Neural cell (in vitro differentiated cells): Measurements from ENCODE around the gene MT3. TPM values are rescaled to one million over a fixed set of nuclear protein-coding genes. Genes with fewer than 3 reads are reported as not detected.

Experiments
- H2AFZ ChIP-seq: fragments of 200-600, 300-800 bp; sonication (generic), shearing (Covaris generic); 2 replicates; pipeline ENCODE4 v1.6.0; 2014; ENCODE audit warnings: low read depth, mild to moderate bottlenecking, antibody characterized with exemption, low read length, moderate library complexity
- H3F3A ChIP-seq: fragments of 200-600 bp; shearing (Covaris generic); 2 replicates; pipeline ENCODE4 v1.6.1; 2016; ENCODE audit warnings: mild to moderate bottlenecking, moderate library complexity, mixed read lengths, antibody characterized with exemption, low read length; ENCODE audit not compliant: insufficient read depth, poor library complexity, severe bottlenecking
- H3K27ac ChIP-seq: fragments of 200-600, 300-800 bp; sonication (generic), shearing (Covaris generic); 2 replicates; pipeline ENCODE4 v1.5.1; 2014; ENCODE audit warnings: mild to moderate bottlenecking, low read length, moderate library complexity
- H3K27me3 ChIP-seq: fragments of 300-800, 200-600 bp; sonication (generic), shearing (Covaris generic); 2 replicates; pipeline ENCODE4 v1.6.0; 2014; ENCODE audit warnings: mild to moderate bottlenecking, low read depth, low read length, moderate library complexity; ENCODE audit not compliant: insufficient read depth
- H3K36me3 ChIP-seq: fragments of 300-800, 200-600 bp; sonication (generic), shearing (Covaris generic); 2 replicates; pipeline ENCODE4 v1.5.1; 2014; ENCODE audit warnings: mild to moderate bottlenecking, antibody characterized with exemption, low read length, moderate library complexity; ENCODE audit not compliant: insufficient read depth
- H3K4me2 ChIP-seq: fragments of 300-800, 200-600 bp; sonication (generic), shearing (Covaris generic); 2 replicates; pipeline ENCODE4 v1.6.0; 2014; ENCODE audit warnings: mild to moderate bottlenecking, low read length
- H3K4me3 ChIP-seq: fragments of 300-800, 200-600 bp; sonication (generic), shearing (Covaris generic); 2 replicates; pipeline ENCODE4 v1.5.1; 2014; ENCODE audit warnings: mild to moderate bottlenecking, low read length, moderate library complexity
- H3K79me2 ChIP-seq: fragments of 200-600 bp; shearing (Covaris generic); replicated peaks from 2 replicates; pipeline ENCODE4 v1.6.0; 2014; ENCODE audit warnings: mild to moderate bottlenecking, low read length, moderate library complexity; ENCODE audit not compliant: insufficient read depth
- H3K9ac ChIP-seq: fragments of 300-800, 200-600 bp; sonication (generic), shearing (Covaris generic); 2 replicates; pipeline ENCODE4 v1.6.1; 2016; ENCODE audit warnings: mild to moderate bottlenecking, low read length, mixed read lengths
- H3K9me2 ChIP-seq: fragments of 200-600 bp; shearing (Covaris generic); 2 replicates; pipeline ENCODE4 v1.6.1; 2016; ENCODE audit warnings: mild to moderate bottlenecking, low read length, mixed read lengths; ENCODE audit not compliant: insufficient read depth
- H3K9me3 ChIP-seq: fragments of 200-600, 300-800 bp; sonication (generic), shearing (Covaris generic); 2 replicates; pipeline ENCODE4 v1.6.1; 2016; ENCODE audit warnings: mild to moderate bottlenecking, mixed run types, low read length, moderate library complexity, mixed read lengths
- H4K20me1 ChIP-seq: fragments of 200-600 bp; shearing (Covaris generic); 2 replicates; pipeline ENCODE4 v1.6.1; 2016; ENCODE audit warnings: mild to moderate bottlenecking, mixed run types; ENCODE audit not compliant: insufficient read depth
- EP300 ChIP-seq: fragments of 450-650 bp; conservative IDR thresholded peaks from 2 replicates; pipeline ENCODE4 v1.6.1; 2014; ENCODE audit warnings: antibody characterized with exemption, mild to moderate bottlenecking, moderate library complexity; ENCODE audit not compliant: poor library complexity, severe bottlenecking
- EZH2 ChIP-seq: fragments of 200-600, 300-800 bp; shearing (Covaris generic), sonication (generic); IDR thresholded peaks from 2 replicates; pipeline ENCODE4 v1.6.1; 2014; ENCODE audit warnings: antibody characterized with exemption, low read length, borderline replicate concordance, mild to moderate bottlenecking; ENCODE audit not compliant: insufficient read depth, poor library complexity, severe bottlenecking
- MXI1 ChIP-seq: fragments of 450-650 bp; conservative IDR thresholded peaks from 2 replicates; pipeline ENCODE4 v1.6.1; 2014; ENCODE audit warnings: antibody characterized with exemption, mild to moderate bottlenecking; ENCODE audit not compliant: poor library complexity, severe bottlenecking
- POLR2AphosphoS5 ChIP-seq: IDR thresholded peaks from 2 replicates; pipeline ENCODE4 v1.6.1; 2012
- RAD21 ChIP-seq: fragments of 450-650 bp; conservative IDR thresholded peaks from 2 replicates; pipeline ENCODE4 v1.6.1; 2014; ENCODE audit warnings: antibody characterized with exemption, mild to moderate bottlenecking, moderate library complexity
- SMC3 ChIP-seq: fragments of 450-650 bp; conservative IDR thresholded peaks from 2 replicates; pipeline ENCODE4 v1.6.1; 2014; ENCODE audit warnings: antibody characterized with exemption, mild to moderate bottlenecking, moderate library complexity; ENCODE audit not compliant: poor library complexity
- TAF1 ChIP-seq: IDR thresholded peaks from 2 replicates; pipeline ENCODE4 v1.6.1; 2012; ENCODE audit warnings: low read depth
- polyA plus RNA-seq: library from polyadenylated mRNA; depleted of rRNA; stranded (reverse); fragments of >200 nt; gene quantifications from 2 replicates; pipeline ENCODE4 v1.2.3, GENCODE V29; 2014
- TF ChIP-seq, protein P1 (sequence below): IDR thresholded peaks from 2 replicates; pipeline ENCODE4 v1.6.1; 2012; ENCODE audit warnings: borderline replicate concordance
- TF ChIP-seq, protein P2 (sequence below): fragments of 450-650 bp; IDR thresholded peaks from 2 replicates; pipeline ENCODE4 v1.5.1; 2014; ENCODE audit warnings: antibody characterized with exemption, mild to moderate bottlenecking, moderate library complexity; ENCODE audit not compliant: poor library complexity, severe bottlenecking

Gene MT3
- polyA plus RNA-seq, 1 donor from 2014 or later = 1.9 TPM

DNA sequence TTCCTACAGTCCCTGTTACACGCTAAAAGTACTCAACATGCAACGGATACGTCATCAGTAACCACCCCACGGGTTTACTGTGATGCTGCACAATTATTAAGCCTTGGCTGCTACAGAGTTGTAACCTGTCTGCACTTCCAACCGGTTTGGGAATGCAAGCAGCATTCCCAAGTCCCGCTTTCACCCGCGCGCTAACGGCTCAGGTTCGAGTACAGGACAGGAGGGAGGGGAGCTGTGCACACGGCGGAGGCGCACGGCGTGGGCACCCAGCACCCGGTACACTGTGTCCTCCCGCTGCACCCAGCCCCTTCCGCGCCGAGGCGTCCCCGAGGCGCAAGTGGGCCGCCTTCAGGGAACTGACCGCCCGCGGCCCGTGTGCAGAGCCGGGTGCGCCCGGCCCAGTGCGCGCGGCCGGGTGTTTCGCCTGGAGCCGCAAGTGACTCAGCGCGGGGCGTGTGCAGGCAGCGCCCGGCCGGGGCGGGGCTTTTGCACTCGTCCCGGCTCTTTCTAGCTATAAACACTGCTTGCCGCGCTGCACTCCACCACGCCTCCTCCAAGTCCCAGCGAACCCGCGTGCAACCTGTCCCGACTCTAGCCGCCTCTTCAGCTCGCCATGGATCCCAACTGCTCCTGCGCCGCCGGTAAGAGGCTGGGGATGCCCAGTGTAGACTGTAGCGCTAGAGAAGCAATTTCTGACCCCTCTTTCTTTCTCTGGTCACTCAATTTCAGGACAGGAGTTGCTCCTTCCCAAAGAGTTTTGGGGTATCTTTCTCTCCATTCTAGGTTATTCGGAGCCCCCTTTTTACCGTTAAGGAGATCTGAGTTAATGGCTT lies 18.9 kb downstream of the MT3 start, which contains the start of gene MT2A:
MT2A (plus strand) TSS at position 542 of the 833 bp plus-strand sequence; CDS start at position 614, 72 bp downstream.
- no peaks in the 10 kb centered on the region for H3K9me2 ChIP-seq
- peak within 1 kb of the TSS; percentile 30 for H3K4me2 ChIP-seq
- H3K36me3 ChIP-seq = no peaks in the 10 kb centered on the region
- no peak for TF ChIP-seq EZH2
- TF ChIP-seq, protein P1, sequence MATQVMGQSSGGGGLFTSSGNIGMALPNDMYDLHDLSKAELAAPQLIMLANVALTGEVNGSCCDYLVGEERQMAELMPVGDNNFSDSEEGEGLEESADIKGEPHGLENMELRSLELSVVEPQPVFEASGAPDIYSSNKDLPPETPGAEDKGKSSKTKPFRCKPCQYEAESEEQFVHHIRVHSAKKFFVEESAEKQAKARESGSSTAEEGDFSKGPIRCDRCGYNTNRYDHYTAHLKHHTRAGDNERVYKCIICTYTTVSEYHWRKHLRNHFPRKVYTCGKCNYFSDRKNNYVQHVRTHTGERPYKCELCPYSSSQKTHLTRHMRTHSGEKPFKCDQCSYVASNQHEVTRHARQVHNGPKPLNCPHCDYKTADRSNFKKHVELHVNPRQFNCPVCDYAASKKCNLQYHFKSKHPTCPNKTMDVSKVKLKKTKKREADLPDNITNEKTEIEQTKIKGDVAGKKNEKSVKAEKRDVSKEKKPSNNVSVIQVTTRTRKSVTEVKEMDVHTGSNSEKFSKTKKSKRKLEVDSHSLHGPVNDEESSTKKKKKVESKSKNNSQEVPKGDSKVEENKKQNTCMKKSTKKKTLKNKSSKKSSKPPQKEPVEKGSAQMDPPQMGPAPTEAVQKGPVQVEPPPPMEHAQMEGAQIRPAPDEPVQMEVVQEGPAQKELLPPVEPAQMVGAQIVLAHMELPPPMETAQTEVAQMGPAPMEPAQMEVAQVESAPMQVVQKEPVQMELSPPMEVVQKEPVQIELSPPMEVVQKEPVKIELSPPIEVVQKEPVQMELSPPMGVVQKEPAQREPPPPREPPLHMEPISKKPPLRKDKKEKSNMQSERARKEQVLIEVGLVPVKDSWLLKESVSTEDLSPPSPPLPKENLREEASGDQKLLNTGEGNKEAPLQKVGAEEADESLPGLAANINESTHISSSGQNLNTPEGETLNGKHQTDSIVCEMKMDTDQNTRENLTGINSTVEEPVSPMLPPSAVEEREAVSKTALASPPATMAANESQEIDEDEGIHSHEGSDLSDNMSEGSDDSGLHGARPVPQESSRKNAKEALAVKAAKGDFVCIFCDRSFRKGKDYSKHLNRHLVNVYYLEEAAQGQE = peak; percentile 32
- no peak for TF ChIP-seq TAF1
- no peak for TF ChIP-seq RAD21
- no peak for TF ChIP-seq POLR2AphosphoS5
- TF ChIP-seq, protein P2, sequence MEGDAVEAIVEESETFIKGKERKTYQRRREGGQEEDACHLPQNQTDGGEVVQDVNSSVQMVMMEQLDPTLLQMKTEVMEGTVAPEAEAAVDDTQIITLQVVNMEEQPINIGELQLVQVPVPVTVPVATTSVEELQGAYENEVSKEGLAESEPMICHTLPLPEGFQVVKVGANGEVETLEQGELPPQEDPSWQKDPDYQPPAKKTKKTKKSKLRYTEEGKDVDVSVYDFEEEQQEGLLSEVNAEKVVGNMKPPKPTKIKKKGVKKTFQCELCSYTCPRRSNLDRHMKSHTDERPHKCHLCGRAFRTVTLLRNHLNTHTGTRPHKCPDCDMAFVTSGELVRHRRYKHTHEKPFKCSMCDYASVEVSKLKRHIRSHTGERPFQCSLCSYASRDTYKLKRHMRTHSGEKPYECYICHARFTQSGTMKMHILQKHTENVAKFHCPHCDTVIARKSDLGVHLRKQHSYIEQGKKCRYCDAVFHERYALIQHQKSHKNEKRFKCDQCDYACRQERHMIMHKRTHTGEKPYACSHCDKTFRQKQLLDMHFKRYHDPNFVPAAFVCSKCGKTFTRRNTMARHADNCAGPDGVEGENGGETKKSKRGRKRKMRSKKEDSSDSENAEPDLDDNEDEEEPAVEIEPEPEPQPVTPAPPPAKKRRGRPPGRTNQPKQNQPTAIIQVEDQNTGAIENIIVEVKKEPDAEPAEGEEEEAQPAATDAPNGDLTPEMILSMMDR = no peak
- no peak for TF ChIP-seq SMC3
- no peak for TF ChIP-seq EP300
- no peaks in the 10 kb centered on the region for H3F3A ChIP-seq
- no peak within 1 kb of the TSS for H2AFZ ChIP-seq
- H3K4me3 ChIP-seq = peak within 1 kb of the TSS; percentile 62
- H4K20me1 ChIP-seq = no peaks in the 10 kb centered on the region
- H3K79me2 ChIP-seq = no peaks in the 10 kb centered on the region
- no peak within 1 kb of the TSS for H3K27ac ChIP-seq
- peaks cover 52% of the 10 kb centered on the region for H3K27me3 ChIP-seq
- H3K9ac ChIP-seq = no peak within 1 kb of the TSS
- H3K9me3 ChIP-seq = no peaks in the 10 kb centered on the region

DNA sequence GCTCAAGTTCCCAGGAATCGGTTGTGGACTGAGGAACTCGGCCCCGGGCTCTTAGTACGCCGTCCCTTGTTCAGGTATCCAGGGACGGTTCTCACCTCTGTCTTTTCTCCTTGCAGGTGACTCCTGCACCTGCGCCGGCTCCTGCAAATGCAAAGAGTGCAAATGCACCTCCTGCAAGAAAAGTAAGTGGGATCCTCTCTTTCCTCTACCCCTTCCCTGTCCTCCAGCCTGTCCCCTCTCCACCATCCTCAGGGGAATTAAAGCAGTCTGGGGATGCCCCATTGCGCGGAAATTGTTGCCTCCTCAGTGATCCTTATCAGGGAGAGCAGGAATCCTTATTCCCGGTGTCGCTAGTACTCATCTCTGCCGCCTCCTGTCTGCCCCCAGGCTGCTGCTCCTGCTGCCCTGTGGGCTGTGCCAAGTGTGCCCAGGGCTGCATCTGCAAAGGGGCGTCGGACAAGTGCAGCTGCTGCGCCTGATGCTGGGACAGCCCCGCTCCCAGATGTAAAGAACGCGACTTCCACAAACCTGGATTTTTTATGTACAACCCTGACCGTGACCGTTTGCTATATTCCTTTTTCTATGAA lies 19.6 kb downstream of the MT3 start:
- Histone ChIP-seq H3K79me2 (no peaks in the 10 kb centered on the region), H3F3A (no peaks in the 10 kb centered on the region), H2AFZ (no peak overlapping the region), H3K27ac (no peak overlapping the region), H3K9me3 (no peaks in the 10 kb centered on the region), H3K9ac (no peak overlapping the region), H3K4me2 (no peak overlapping the region), H3K4me3 (peak overlapping the region; percentile 62), H3K36me3 (no peaks in the 10 kb centered on the region), H4K20me1 (no peaks in the 10 kb centered on the region), H3K9me2 (no peaks in the 10 kb centered on the region), H3K27me3 (peaks cover 59% of the 10 kb centered on the region)
- TF ChIP-seq RAD21 (no peak), TAF1 (no peak), SMC3 (no peak), EP300 (no peak), MXI1 (no peak), POLR2AphosphoS5 (no peak), EZH2 (no peak)
- TF ChIP-seq, protein P1 = no peak
- TF ChIP-seq, protein P2 = no peak
